Stomach (tissue), 4 donors: ENCODE results near the gene SMPD1.

Experiments used
- CTCF ChIP-seq, 7 experiments: fragments of 450-650 bp in 4 of 7; fragments of 200-600 bp in 3 of 7; sonication (generic) in 3 of 7; IDR thresholded peaks; one replicate each; pipeline ENCODE4 v1.5.1; 2016 to 2019; ENCODE audit warnings: antibody characterized with exemption in 7 of 7, control low read depth in 2 of 7, mild to moderate bottlenecking in 1 of 7
- EP300 ChIP-seq: sonication (generic); formaldehyde crosslinking; IDR thresholded peaks from one replicate; pipeline ENCODE4 v1.6.1; 2017; ENCODE audit warnings: antibody characterized with exemption
- POLR2A ChIP-seq, 4 donors: fragments of 450-650 bp; IDR thresholded peaks; one replicate each; pipeline ENCODE4 v1.6.1; 2016; ENCODE audit warnings: antibody characterized with exemption in 4 of 4, control low read depth in 2 of 4, mild to moderate bottlenecking in 1 of 4, moderate library complexity in 1 of 4
- POLR2AphosphoS5 ChIP-seq, 3 donors: sonication (generic); formaldehyde crosslinking; IDR thresholded peaks; one replicate each; pipeline ENCODE4 v1.6.1; 2016; ENCODE audit warnings: antibody characterized with exemption in 3 of 3

- TF ChIP-seq POLR2A (IDR thresholded peaks at IDR 0.05) (no peak), CTCF (IDR thresholded peaks at IDR 0.05) (no peak), POLR2AphosphoS5 (IDR thresholded peaks at IDR 0.05) (peak in 1 of 3 donors; percentile 26), EP300 (no peak)
Observed at GRCh38 chr11:6362185-6362872, 27.9 kb upstream of the SMPD1 start.
